Heart right ventricle (tissue), 16 donors: ENCODE measurements around the gene SHC2. TPM values are rescaled to one million over a fixed set of nuclear protein-coding genes. Genes with fewer than 3 reads are reported as not detected.

ENCODE experiments used
- ATAC-seq, 8 donors: fragments of 200-7000 bp; cut with Tn5 transposase; one replicate each; pipeline ENCODE4 v1.9.1; 2020; ENCODE audit warnings: mild to moderate bottlenecking in 8 of 8, moderate library complexity in 8 of 8, moderate number of reproducible peaks in 1 of 8
- DNase-seq, 2 donors: peaks; one replicate each; pipeline ENCODE4 v3.0.0-alpha.2; 2020
- H3K27ac ChIP-seq, 10 donors: fragments of 200-600 bp; sonication (generic) in 2 of 10; one replicate each; pipeline versions ENCODE4 v1.5.0 to v1.8.0; 2020 to 2022; ENCODE audit warnings: mild to moderate bottlenecking in 3 of 10
- H3K27me3 ChIP-seq, 7 donors: fragments of 200-600 bp; one replicate each; pipeline ENCODE4 v1.8.0; 2021 to 2022; ENCODE audit warnings: mild to moderate bottlenecking in 2 of 7
- H3K36me3 ChIP-seq, 9 donors: fragments of 200-600 bp; sonication (generic) in 1 of 9; one replicate each; pipeline versions ENCODE4 v1.5.0 to v1.8.0; 2020 to 2022; ENCODE audit warnings: mild to moderate bottlenecking in 2 of 9
- H3K4me1 ChIP-seq, 9 donors: fragments of 200-600 bp; sonication (generic) in 1 of 9; one replicate each; pipeline versions ENCODE4 v1.5.0 to v1.8.0; 2020 to 2022; ENCODE audit warnings: mild to moderate bottlenecking in 4 of 9
- H3K4me3 ChIP-seq, 10 donors: fragments of 200-600 bp; sonication (generic) in 2 of 10; one replicate each; pipeline versions ENCODE4 v1.5.0 to v1.8.0; 2020 to 2022; ENCODE audit warnings: mild to moderate bottlenecking in 7 of 10, moderate library complexity in 2 of 10
- H3K9me3 ChIP-seq, 11 donors: fragments of 200-600 bp in 10 of 11; sonication (generic) in 2 of 11; one replicate each; pipeline versions ENCODE4 v1.5.0 to v1.8.0; 2013 to 2022; ENCODE audit warnings: mild to moderate bottlenecking in 2 of 11, control low read depth in 1 of 11, moderate library complexity in 1 of 11
- WGBS, 2 donors: extraction: QIAGEN DNeasy Blood & Tissue Kit; methylation state at CpG; one replicate each; pipeline ENCODE4 v1.1.7; 2013; ENCODE audit warnings: inconsistent platforms in 1 of 2; 5-methylcytosine and 5-hydroxymethylcytosine counted together
- intact Hi-C, 10 donors: fragments of 100-400 bp; cut with DNase I; formaldehyde crosslinking; loops; one replicate each; pipeline versions ENCODE4 v1.11.1 to v1.14.2; 2022
- polyA plus RNA-seq, 2 donors: library from polyadenylated mRNA; stranded (reverse); fragments of 200-250 nt; gene quantifications; one replicate each; pipeline ENCODE4 v1.2.3, GENCODE V29; 2013
- total RNA-seq, 10 donors: library from RNA; stranded (reverse); fragmentation: NEBNext Ultra II Directional in 3 of 10; extraction: Animal tissue kit (Norgen Biotek cat#: 25700) in 3 of 10; gene quantifications; one replicate each; pipeline versions ENCODE4 v1.2.1 to v1.2.4, GENCODE V29; 2021 to 2023
- TF ChIP-seq, protein P1 (sequence below), 9 donors: fragments of 200-600 bp; sonication (generic) in 2 of 9; IDR thresholded peaks; one replicate each; pipeline versions ENCODE4 v1.5.0 to v1.8.0; 2021 to 2022; ENCODE audit warnings: antibody characterized with exemption in 9 of 9, mild to moderate bottlenecking in 5 of 9, moderate library complexity in 1 of 9
- donor health status: Arrhythmogenic right ventricular cardiomyopathy.
- donor health status: ischemic (EF 13 %, LVEDD 7.1; RV severe dilation, severe dysfunction).
- donor health status: healthy with polysubstance abuse.
- donor health status: DM: no; HTN: yes; CAD: no.
- donor health status: DM: no; HTN: no; CAD: no.
- donor health status: ischemic (EF 25% LVEDD 6.9; RV normal size, moderate dysfunction).
- donor health status: ischemic (EF 25% LVEDD 5.7; RV mildly dilated, moderate dysfunction).
- donor health status: healthy.
- donor health status: DM: yes; HTN: yes; CAD: no.
- donor health status: Ischemic cardiomyopathy.
- donor health status: ischemic (EF 35%, LVEDD 5.7; RV mildly dilated, moderate dysfunction).
- donor health status: nonischemic (EF 11% LVEDD 7.7; RV severe dilation, severe dysfunction).
- donor health status: DM: yes; HTN: yes; CAD: no.
- donor health status: PGD.
- donor health status: ischemic (EF 29% LVEDD 5.4; RV normal size, mild dysfunction).
- donor health status: nonischemic (EF 23%, LVEDD 6.1; RV moderate dilation, normal function).

The SHC2 gene
- total and polyA plus RNA-seq, 12 donors, result 7.7 to 33.5 (median 12.4) TPM

- Histone ChIP-seq H3K4me1 (peaks cover 4 to 51% (median 33%) of the 10 kb centered on the region in 9 donors), H3K4me3 (peak within 1 kb of the TSS; percentile 80 to 100 (median 94)), H3K27me3 (no peaks in the 10 kb centered on the region), H3K36me3 (peaks cover 0 to 11% (median 4%) of the 10 kb centered on the region in 9 donors), H3K9me3 (peaks cover 0 to 2% (median 0%) of the 10 kb centered on the region in 11 donors), H3K27ac (peak within 1 kb of the TSS; percentile 78 to 98 (median 95))
- ATAC-seq (peak; percentile 89 to 93 (median 92)), DNase-seq (peak; percentile 73 to 89)
- TF ChIP-seq, protein P1, sequence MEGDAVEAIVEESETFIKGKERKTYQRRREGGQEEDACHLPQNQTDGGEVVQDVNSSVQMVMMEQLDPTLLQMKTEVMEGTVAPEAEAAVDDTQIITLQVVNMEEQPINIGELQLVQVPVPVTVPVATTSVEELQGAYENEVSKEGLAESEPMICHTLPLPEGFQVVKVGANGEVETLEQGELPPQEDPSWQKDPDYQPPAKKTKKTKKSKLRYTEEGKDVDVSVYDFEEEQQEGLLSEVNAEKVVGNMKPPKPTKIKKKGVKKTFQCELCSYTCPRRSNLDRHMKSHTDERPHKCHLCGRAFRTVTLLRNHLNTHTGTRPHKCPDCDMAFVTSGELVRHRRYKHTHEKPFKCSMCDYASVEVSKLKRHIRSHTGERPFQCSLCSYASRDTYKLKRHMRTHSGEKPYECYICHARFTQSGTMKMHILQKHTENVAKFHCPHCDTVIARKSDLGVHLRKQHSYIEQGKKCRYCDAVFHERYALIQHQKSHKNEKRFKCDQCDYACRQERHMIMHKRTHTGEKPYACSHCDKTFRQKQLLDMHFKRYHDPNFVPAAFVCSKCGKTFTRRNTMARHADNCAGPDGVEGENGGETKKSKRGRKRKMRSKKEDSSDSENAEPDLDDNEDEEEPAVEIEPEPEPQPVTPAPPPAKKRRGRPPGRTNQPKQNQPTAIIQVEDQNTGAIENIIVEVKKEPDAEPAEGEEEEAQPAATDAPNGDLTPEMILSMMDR (IDR thresholded peaks at IDR 0.05), result no peak
- intact Hi-C loops, result loop anchor here in 3 of 10 donors (2.0 to 5.0 kb wide), 3 partner anchors 23 to 290 kb away; partner anchors contain the start of genes BSG (in 1 of the 3), CDC34 (in 1 of the 3) and PTBP1 (in 1 of the 3)
- 0 to 1% methylated on average over 80 to 81 of the region's 81 CpGs for WGBS, 2 donors
Observed at GRCh38 chr19:507286-508203, 46.7 kb upstream of the SHC2 start, which contains the start of gene TPGS1. TSS of gene TPGS1 (plus strand) at chr19:507497. CDS start at chr19:507507, 10 bp downstream.

GRCh38 chr19:506404-507285, 45.8 kb upstream of the SHC2 start:
- TF ChIP-seq, protein P1 (IDR thresholded peaks at IDR 0.05), result peak; percentile 92 to 100 (median 99)
- ATAC-seq, result peak; percentile 89 to 95 (median 93)
- peaks cover 4 to 45% (median 33%) of the 10 kb centered on the region in 9 donors for H3K4me1 ChIP-seq
- intact Hi-C loops, result loop anchor here in 3 of 10 donors (2.0 to 5.0 kb wide), 3 partner anchors 24 to 291 kb away; partner anchors contain the start of genes BSG (in 1 of the 3), CDC34 (in 1 of the 3) and PTBP1 (in 1 of the 3)
- H3K27me3 ChIP-seq, result peaks cover 0 to under 1% (median 0%) of the 10 kb centered on the region in 7 donors
- peak overlapping the region; percentile 63 to 100 (median 94) for H3K4me3 ChIP-seq
- H3K9me3 ChIP-seq, result peaks cover 0 to 7% (median 0%) of the 10 kb centered on the region in 11 donors
- 6% methylated on average over 48 of the region's 48 CpGs for WGBS, 2 donors
- DNase-seq, result peak; percentile 96 to 99
- peak overlapping the region; percentile 78 to 98 (median 95) for H3K27ac ChIP-seq
- peaks cover 0 to 11% (median 4%) of the 10 kb centered on the region in 9 donors for H3K36me3 ChIP-seq

DNA sequence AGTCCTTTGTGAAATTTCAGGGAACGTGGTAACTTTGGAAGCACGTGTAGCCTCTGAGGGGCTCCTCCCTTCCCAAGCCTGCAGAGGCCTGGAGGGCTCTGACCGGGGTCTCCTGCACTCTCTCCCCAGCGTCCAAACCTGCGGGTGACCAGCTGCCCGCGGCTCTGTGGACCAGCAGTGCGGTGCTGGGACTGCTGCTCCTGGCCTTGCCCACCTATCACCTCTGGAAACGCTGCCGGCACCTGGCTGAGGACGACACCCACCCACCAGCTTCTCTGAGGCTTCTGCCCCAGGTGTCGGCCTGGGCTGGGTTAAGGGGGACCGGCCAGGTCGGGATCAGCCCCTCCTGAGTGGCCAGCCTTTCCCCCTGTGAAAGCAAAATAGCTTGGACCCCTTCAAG, 43.8 kb upstream of the SHC2 start:
- Histone ChIP-seq H3K4me3 (no peak overlapping the region), H3K36me3 (peaks cover 0 to 8% (median 4%) of the 10 kb centered on the region in 9 donors), H3K27ac (no peak overlapping the region), H3K9me3 (peaks cover 0 to 7% (median 0%) of the 10 kb centered on the region in 11 donors), H3K27me3 (peaks cover 0 to 19% (median 7%) of the 10 kb centered on the region in 7 donors), H3K4me1 (peaks cover 0 to 29% (median 19%) of the 10 kb centered on the region in 9 donors)
- no peak for ATAC-seq
- TF ChIP-seq, protein P1 (IDR thresholded peaks at IDR 0.05), result no peak
- no peak for DNase-seq
- intact Hi-C loops, result loop anchor here in 1 of 10 donors (5.0 kb wide), 1 partner anchor 293 kb away; the partner anchor contains the start of gene PTBP1
- 80 to 91% methylated on average over 14 of the region's 14 CpGs for WGBS, 2 donors
